Stimulated activated CD4-positive, alpha-beta T cell treated with anti-CD3 and anti-CD28 coated beads, Interleukin-15, amount 100 ng/mL, for 48 hours (primary cell): ENCODE measurements around the gene IZUMO2.
"Not testable (repeated sequence)": the region's sequence is repeated elsewhere in the genome, so short reads cannot be mapped to it uniquely, and the experiment has no call there.

Experiments used
- DNase-seq, 2 donors: peaks; one replicate each; pipeline ENCODE4 v3.0.0-alpha.2; 2020; ENCODE audit warnings: low read depth in 2 of 2

Gene IZUMO2

GRCh38 chr19:50135856-50136602 lies 27.1 kb downstream of the IZUMO2 start:
- not testable (repeated sequence) for DNase-seq

DNA sequence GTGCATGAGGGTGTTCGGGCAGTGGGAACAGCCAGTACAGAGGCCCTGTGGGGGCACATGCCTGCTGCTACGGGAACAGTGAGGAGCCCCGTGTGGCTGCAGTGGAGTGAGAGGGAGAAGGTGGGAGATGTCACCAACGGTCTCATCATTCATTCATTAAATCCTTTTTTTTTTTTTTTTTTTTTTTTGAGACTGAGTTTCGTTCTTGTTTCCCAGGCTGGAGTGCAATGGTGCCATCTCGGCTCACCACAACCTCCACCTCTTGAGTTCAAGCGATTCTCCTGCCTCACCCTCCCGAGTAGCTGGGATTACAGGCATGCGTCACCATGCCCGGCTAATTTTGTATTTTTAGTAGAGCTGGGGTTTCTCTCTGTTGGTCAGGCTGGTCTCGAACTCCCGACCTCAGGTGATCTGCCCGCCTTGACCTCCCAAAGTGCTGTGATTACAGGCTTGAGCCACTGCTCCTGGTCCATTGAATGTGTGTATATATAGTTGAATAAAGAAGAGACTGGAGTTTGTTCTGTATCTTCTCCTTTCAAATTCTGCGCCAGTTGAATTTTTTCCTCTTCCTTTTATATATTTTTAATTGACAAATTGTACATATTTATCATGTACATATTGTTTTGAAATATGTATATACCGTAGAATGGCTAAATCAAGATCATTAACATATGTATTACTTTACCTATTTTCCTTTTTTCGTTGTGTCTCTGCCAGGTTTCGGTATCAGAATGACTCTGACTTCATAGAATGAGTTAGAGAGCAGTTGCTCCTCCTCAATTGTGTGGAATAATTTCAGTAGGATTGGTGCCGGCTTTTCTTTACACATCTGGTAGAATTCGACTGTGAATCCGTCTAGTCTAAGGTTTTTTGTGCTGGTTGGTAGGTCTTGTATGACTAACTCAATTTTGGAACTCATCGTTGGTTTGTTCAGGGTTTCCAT lies 28.0 kb downstream of the IZUMO2 start:
- DNase-seq: not testable (repeated sequence)

- not testable (repeated sequence) for DNase-seq
These were observed 29.3 kb downstream of the IZUMO2 start for GRCh38 chr19:50133518-50134492.

- not testable (repeated sequence) for DNase-seq
These were observed 59.1 kb downstream of the IZUMO2 start for GRCh38 chr19:50104012-50104411.

DNA sequence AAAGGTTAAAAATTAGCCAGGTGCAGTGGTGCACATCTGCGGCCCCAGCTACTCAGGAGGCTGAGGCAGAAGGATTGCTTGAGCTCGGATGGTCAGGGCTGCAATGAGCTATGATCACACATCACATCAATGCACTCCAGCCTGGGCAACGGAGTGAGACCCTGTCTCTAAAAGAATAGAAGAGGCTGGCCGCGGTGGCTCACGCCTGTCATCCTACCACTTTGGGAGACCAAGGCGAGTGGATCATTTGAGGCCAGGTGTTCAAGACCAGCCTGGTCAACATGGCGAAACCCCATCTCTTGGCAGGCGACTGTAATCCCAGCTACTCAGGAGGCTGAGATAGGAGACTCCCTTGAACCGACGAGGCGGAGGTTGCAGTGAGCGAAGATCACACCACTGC lies 59.7 kb downstream of the IZUMO2 start:
- DNase-seq: not testable (repeated sequence)
